ENCODE measurements around the gene SLC22A8. TPM values are rescaled to one million over a fixed set of nuclear protein-coding genes. Genes with fewer than 3 reads are reported as not detected.

Gene SLC22A8
- polyA plus RNA-seq, 1 experiment: not detected

- H3K27ac ChIP-seq (ENCODE audit: low read depth, low read length): no peak overlapping the region
- TF ChIP-seq, protein P1, sequence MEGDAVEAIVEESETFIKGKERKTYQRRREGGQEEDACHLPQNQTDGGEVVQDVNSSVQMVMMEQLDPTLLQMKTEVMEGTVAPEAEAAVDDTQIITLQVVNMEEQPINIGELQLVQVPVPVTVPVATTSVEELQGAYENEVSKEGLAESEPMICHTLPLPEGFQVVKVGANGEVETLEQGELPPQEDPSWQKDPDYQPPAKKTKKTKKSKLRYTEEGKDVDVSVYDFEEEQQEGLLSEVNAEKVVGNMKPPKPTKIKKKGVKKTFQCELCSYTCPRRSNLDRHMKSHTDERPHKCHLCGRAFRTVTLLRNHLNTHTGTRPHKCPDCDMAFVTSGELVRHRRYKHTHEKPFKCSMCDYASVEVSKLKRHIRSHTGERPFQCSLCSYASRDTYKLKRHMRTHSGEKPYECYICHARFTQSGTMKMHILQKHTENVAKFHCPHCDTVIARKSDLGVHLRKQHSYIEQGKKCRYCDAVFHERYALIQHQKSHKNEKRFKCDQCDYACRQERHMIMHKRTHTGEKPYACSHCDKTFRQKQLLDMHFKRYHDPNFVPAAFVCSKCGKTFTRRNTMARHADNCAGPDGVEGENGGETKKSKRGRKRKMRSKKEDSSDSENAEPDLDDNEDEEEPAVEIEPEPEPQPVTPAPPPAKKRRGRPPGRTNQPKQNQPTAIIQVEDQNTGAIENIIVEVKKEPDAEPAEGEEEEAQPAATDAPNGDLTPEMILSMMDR (IDR thresholded peaks at IDR 0.05; ENCODE audit: low read depth, low read length): no peak
- CTCF ChIA-PET: interaction anchor here (0.9 to 5.4 kb wide), 3 partner anchors 16 to 104 kb away, joined by 3 to 29 read pairs (median 9); no protein-coding TSS in a partner anchor
- H3K9me3 ChIP-seq (ENCODE audit: control insufficient read depth, insufficient read depth, low read length): no peaks in the 10 kb centered on the region
- H3K27me3 ChIP-seq (ENCODE audit: control insufficient read depth, insufficient read depth, low read length): peaks cover 6% of the 10 kb centered on the region
- POLR2A ChIA-PET: no interaction called here
- no peak for DNase-seq (ENCODE audit: low read depth, low spot score)
- no peak overlapping the region for H3K4me3 ChIP-seq (ENCODE audit: low read depth, low read length)
Observed at GRCh38 chr11:63007920-63008319, 7.7 kb downstream of the SLC22A8 start.

GRCh38 chr11:63001456-63001855 is 14.2 kb downstream of the SLC22A8 start:
- TF ChIP-seq, protein P1 (IDR thresholded peaks at IDR 0.05; ENCODE audit: low read depth, low read length): no peak
- Histone ChIP-seq H3K4me3 (ENCODE audit: low read depth, low read length) (no peak overlapping the region), H3K9me3 (ENCODE audit: control insufficient read depth, insufficient read depth, low read length) (no peaks in the 10 kb centered on the region), H3K27me3 (ENCODE audit: control insufficient read depth, insufficient read depth, low read length) (peaks cover 3% of the 10 kb centered on the region), H3K27ac (ENCODE audit: low read depth, low read length) (no peak overlapping the region)
- CTCF ChIA-PET: interaction anchor here (0.6 to 1.0 kb wide), 2 partner anchors 34 to 96 kb away, joined by 3 to 5 read pairs; no protein-coding TSS in a partner anchor
- POLR2A ChIA-PET: no interaction called here
- no peak for DNase-seq (ENCODE audit: low read depth, low spot score)

DNA sequence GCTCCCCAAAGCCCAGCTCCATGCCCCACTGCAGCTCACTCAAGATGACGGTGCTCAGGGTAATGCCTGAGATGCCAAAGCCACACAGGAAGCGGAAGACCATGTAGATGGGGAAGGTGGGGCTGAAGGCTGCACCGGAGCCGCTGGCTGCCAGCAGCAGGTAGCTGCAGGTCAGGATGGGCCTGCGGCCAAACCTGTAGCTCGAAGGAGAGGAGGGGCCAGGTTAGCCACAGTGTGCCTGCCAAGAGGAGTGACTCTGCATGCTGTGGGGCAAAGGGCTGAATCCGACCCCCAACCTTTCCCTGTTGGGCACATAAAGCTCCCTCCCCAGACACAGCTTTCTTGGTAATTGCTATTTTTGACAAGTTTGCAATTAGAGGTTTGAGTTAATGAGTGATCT is 16.0 kb downstream of the SLC22A8 start:
- CTCF ChIA-PET: no interaction called here
- no peak for DNase-seq (ENCODE audit: low read depth, low spot score)
- Histone ChIP-seq H3K27me3 (ENCODE audit: control insufficient read depth, insufficient read depth, low read length) (peaks cover 3% of the 10 kb centered on the region), H3K9me3 (ENCODE audit: control insufficient read depth, insufficient read depth, low read length) (no peaks in the 10 kb centered on the region), H3K27ac (ENCODE audit: low read depth, low read length) (no peak overlapping the region), H3K4me3 (ENCODE audit: low read depth, low read length) (no peak overlapping the region)
- TF ChIP-seq, protein P1 (IDR thresholded peaks at IDR 0.05; ENCODE audit: low read depth, low read length): no peak
- POLR2A ChIA-PET: interaction anchor here (0.6 kb wide), 1 partner anchor 21 kb away, joined by 3 read pairs; no protein-coding TSS in a partner anchor

GRCh38 chr11:62999156-62999555 is 16.5 kb downstream of the SLC22A8 start:
- POLR2A ChIA-PET: no interaction called here
- Histone ChIP-seq H3K27me3 (ENCODE audit: control insufficient read depth, insufficient read depth, low read length) (peaks cover 3% of the 10 kb centered on the region), H3K27ac (ENCODE audit: low read depth, low read length) (no peak overlapping the region), H3K9me3 (ENCODE audit: control insufficient read depth, insufficient read depth, low read length) (no peaks in the 10 kb centered on the region), H3K4me3 (ENCODE audit: low read depth, low read length) (no peak overlapping the region)
- TF ChIP-seq, protein P1 (IDR thresholded peaks at IDR 0.05; ENCODE audit: low read depth, low read length): no peak
- DNase-seq (ENCODE audit: low read depth, low spot score): no peak
- CTCF ChIA-PET: interaction anchor here (1.4 kb wide), 1 partner anchor 23 kb away, joined by 3 read pairs; no protein-coding TSS in a partner anchor

- no peak overlapping the region for H3K4me3 ChIP-seq (ENCODE audit: low read depth, low read length)
- H3K9me3 ChIP-seq (ENCODE audit: control insufficient read depth, insufficient read depth, low read length): no peaks in the 10 kb centered on the region
- H3K27me3 ChIP-seq (ENCODE audit: control insufficient read depth, insufficient read depth, low read length): peaks cover 4% of the 10 kb centered on the region
- DNase-seq (ENCODE audit: low read depth, low spot score): no peak
- no peak overlapping the region for H3K27ac ChIP-seq (ENCODE audit: low read depth, low read length)
- TF ChIP-seq, protein P1 (IDR thresholded peaks at IDR 0.05; ENCODE audit: low read depth, low read length): no peak
- POLR2A ChIA-PET: no interaction called here
- CTCF ChIA-PET: interaction anchor here (1.4 kb wide), 1 partner anchor 91 kb away, joined by 3 read pairs; no protein-coding TSS in a partner anchor
Observed at GRCh38 chr11:62996271-62996670, 19.4 kb downstream of the SLC22A8 start.
